ENCODE data around the gene GJA10. TPM values are rescaled to one million over a fixed set of nuclear protein-coding genes. Genes with fewer than 3 reads are reported as not detected.
A peak's percentile ranks its signal among the peaks of the same experiment; 100 is the strongest.

The GJA10 gene
- total RNA-seq, 1 donor from 2014 or later, result not detected

GRCh38 chr6:89938014-89938413, 43.7 kb downstream of the GJA10 start:
- H3K9me3 Mint-ChIP-seq, result no peaks in the 10 kb centered on the region
- H3K27ac Mint-ChIP-seq (ENCODE audit: unreplicated experiment), result no peak overlapping the region

DNA sequence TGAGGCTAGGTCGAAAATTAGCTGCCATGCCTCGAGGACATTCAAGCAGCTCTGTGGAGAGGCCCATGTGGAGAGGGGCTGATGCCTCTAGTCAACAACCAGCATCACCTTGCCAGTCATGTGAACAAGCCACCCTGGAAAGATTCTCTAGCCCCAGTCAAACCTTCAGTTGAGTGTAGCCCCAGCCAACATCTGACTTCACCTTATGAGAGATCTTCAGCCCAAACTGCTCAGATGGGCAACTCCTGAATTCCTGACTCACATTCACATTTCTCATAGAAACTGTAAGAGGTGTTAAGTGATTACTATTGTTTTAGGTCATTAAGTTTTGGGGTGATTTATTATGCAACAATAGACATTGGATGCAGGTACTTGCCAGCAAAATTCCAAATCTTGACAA, 44.9 kb downstream of the GJA10 start:
- Mint-ChIP-seq H3K27me3 (ENCODE audit: low read depth) (no peaks in the 10 kb centered on the region), H3K27ac (ENCODE audit: unreplicated experiment) (no peak overlapping the region), H3K9me3 (no peaks in the 10 kb centered on the region), H3K36me3 (ENCODE audit: low read depth) (no peaks in the 10 kb centered on the region), H3K4me1 (peaks cover 18% of the 10 kb centered on the region), H3K4me3 (no peak overlapping the region)
- DNase-seq (ENCODE audit: low read depth, low spot score), result no peak
- TF ChIP-seq, protein P1, sequence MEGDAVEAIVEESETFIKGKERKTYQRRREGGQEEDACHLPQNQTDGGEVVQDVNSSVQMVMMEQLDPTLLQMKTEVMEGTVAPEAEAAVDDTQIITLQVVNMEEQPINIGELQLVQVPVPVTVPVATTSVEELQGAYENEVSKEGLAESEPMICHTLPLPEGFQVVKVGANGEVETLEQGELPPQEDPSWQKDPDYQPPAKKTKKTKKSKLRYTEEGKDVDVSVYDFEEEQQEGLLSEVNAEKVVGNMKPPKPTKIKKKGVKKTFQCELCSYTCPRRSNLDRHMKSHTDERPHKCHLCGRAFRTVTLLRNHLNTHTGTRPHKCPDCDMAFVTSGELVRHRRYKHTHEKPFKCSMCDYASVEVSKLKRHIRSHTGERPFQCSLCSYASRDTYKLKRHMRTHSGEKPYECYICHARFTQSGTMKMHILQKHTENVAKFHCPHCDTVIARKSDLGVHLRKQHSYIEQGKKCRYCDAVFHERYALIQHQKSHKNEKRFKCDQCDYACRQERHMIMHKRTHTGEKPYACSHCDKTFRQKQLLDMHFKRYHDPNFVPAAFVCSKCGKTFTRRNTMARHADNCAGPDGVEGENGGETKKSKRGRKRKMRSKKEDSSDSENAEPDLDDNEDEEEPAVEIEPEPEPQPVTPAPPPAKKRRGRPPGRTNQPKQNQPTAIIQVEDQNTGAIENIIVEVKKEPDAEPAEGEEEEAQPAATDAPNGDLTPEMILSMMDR (conservative IDR thresholded peaks at IDR 0.05), result no peak

More at GRCh38 chr6:89938014-89938413, 43.7 kb downstream of the GJA10 start:
- TF ChIP-seq, protein P1 (conservative IDR thresholded peaks at IDR 0.05), result no peak
- Mint-ChIP-seq H3K4me1 (peaks cover 18% of the 10 kb centered on the region), H3K27me3 (ENCODE audit: low read depth) (no peaks in the 10 kb centered on the region), H3K36me3 (ENCODE audit: low read depth) (no peaks in the 10 kb centered on the region), H3K4me3 (no peak overlapping the region)
- no peak for DNase-seq (ENCODE audit: low read depth, low spot score)

DNA sequence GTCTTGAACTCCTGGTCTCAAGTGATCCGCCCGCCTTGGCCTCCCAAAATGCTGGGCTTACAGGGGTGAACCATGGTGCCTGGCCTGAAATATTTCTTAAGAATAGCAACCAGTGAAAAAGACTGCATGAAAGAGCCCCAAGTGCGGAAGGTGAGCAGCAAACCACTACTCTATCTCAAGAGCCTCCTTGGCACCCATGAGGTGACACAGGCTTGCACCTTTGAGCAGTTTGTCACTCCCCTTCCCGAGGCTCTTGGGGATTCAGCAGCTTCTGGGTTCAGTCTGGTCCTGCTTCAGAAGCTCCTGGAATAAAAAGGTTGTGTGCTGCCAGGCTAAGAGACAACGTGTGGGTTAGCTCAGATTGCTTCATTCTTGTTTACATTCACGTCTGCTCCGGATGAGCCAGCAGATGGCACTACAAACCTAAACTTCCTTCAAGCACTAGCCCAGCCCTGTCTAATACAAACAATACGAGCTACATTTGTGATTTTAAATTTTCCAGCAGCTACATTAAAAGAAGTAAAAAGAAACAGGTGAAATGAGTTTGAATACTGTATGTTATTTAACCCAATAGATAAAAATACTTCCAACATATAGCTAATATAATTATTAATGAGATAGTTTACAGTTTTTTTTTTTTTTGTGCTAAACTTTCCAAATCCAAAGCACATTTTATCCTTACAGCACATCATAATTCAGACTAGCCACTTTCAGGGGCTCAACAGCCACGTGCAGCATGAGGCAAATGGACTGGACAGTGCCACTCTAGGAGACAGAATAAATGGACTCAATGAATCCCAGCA, 46.2 kb downstream of the GJA10 start:
- H3K27me3 Mint-ChIP-seq (ENCODE audit: low read depth), result peaks cover 3% of the 10 kb centered on the region
- no peak overlapping the region for H3K27ac Mint-ChIP-seq (ENCODE audit: unreplicated experiment)
- H3K4me1 Mint-ChIP-seq, result peaks cover 18% of the 10 kb centered on the region
- no peaks in the 10 kb centered on the region for H3K9me3 Mint-ChIP-seq
- TF ChIP-seq, protein P1 (conservative IDR thresholded peaks at IDR 0.05), result peak; percentile 91
- no peaks in the 10 kb centered on the region for H3K36me3 Mint-ChIP-seq (ENCODE audit: low read depth)
- H3K4me3 Mint-ChIP-seq, result no peak overlapping the region
- peak; percentile 57 for DNase-seq (ENCODE audit: low read depth, low spot score)

- Mint-ChIP-seq H3K27me3 (ENCODE audit: low read depth) (peaks cover 3% of the 10 kb centered on the region), H3K36me3 (ENCODE audit: low read depth) (no peaks in the 10 kb centered on the region), H3K4me1 (peaks cover 18% of the 10 kb centered on the region), H3K4me3 (no peak overlapping the region), H3K9me3 (no peaks in the 10 kb centered on the region), H3K27ac (ENCODE audit: unreplicated experiment) (no peak overlapping the region)
- DNase-seq (ENCODE audit: low read depth, low spot score), result peak; percentile 20
- TF ChIP-seq, protein P1 (conservative IDR thresholded peaks at IDR 0.05), result no peak
Measured at GRCh38 chr6:89941031-89941762, 46.9 kb downstream of the GJA10 start.

GRCh38 chr6:89941763-89942497, 47.7 kb downstream of the GJA10 start:
- Mint-ChIP-seq H3K4me1 (peaks cover 18% of the 10 kb centered on the region), H3K9me3 (no peaks in the 10 kb centered on the region), H3K36me3 (ENCODE audit: low read depth) (no peaks in the 10 kb centered on the region), H3K27ac (ENCODE audit: unreplicated experiment) (no peak overlapping the region), H3K4me3 (no peak overlapping the region), H3K27me3 (ENCODE audit: low read depth) (peaks cover 3% of the 10 kb centered on the region)
- DNase-seq (ENCODE audit: low read depth, low spot score), result no peak
- TF ChIP-seq, protein P1 (conservative IDR thresholded peaks at IDR 0.05), result no peak
